ENCODE data around the gene NGFR.
"Not testable (repeated sequence)": the region's sequence is repeated elsewhere in the genome, so short reads cannot be mapped to it uniquely, and the experiment has no call there.

The NGFR gene

DNA sequence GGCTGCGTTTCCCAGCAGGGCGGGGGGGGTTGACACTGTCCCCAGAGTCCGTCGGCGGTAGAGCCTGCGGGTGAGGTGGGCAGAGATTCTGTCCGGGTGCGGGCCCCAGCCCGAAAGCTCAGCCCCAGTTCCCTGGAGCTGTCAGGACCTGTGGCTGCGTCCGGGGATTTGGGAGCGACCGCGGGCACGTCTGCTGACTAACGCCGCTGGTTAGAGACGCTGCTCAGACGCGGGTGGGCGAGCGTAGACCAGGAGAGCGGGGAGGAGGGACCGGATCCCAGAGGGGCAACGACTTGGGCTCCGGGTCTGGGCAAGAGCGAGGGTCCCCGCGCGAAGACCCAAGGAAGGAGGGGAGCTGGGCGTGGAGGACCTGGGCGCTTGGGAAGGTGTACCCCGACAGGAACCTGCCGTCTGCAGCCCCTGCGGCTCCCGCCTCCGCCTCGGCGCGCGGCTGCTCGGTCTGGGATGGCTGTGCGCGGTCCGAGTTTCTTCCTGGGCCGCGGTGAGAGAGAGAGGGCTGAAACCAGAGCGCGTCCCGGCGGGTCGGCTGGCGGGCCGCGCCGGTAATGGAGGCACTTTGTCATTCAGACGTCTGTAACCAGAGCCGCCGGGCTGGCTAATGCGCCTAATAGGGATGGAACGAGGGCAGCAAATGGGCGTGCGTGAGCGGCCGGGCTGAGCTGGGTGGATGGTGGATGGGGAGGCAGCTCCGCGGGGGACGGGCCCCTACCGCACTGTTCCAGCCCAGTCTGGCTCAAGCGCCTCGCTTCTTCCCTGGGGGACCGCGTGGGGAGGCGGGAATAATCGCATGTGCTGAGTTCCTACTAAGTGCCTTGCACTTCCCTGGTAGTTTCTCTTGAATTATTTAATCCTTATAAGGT, 2.3 kb downstream of the NGFR start:
- Mint-ChIP-seq H3K27me3 (peaks cover 64% of the 10 kb centered on the region), H3K36me3 (ENCODE audit: low read depth) (no peaks in the 10 kb centered on the region), H3K9me3 (no peaks in the 10 kb centered on the region), H3K4me1 (peaks cover 22% of the 10 kb centered on the region), H3K4me3 (peak overlapping the region; percentile 57), H3K27ac (no peak overlapping the region)
- no peak for DNase-seq
- no peak for ATAC-seq

- Mint-ChIP-seq H3K9me3 (no peaks in the 10 kb centered on the region), H3K36me3 (ENCODE audit: low read depth) (no peaks in the 10 kb centered on the region), H3K4me3 (no peak overlapping the region), H3K27ac (no peak overlapping the region), H3K4me1 (peaks cover 22% of the 10 kb centered on the region), H3K27me3 (peaks cover 70% of the 10 kb centered on the region)
- no peak for DNase-seq
- ATAC-seq: no peak
Observed at GRCh38 chr17:49498029-49498615, 3.0 kb downstream of the NGFR start.

DNA sequence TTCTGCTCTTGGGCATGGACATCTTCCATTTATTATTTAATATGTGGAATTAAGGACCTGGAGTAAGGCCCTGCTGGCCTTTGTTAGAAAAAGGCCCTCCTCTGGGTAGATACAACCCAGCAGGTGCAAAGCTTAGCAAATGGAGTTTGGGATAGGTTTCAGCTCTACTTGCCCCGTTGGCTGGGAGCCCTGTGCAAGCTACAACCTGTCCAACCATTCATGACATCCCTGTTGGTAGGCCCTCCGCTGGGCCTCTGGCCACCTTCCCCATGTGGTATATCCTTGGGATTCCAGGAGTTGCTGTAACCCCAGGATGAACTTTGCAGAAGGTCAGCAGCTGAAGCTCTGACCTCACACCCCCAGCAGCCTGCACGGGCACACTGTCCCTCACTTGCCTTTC, 6.4 kb downstream of the NGFR start:
- Mint-ChIP-seq H3K9me3 (no peaks in the 10 kb centered on the region), H3K4me1 (peaks cover 11% of the 10 kb centered on the region), H3K27me3 (peaks cover 74% of the 10 kb centered on the region), H3K4me3 (no peak overlapping the region), H3K36me3 (ENCODE audit: low read depth) (no peaks in the 10 kb centered on the region), H3K27ac (no peak overlapping the region)
- DNase-seq (no peak), ATAC-seq (no peak)

- H3K9me3 Mint-ChIP-seq: no peaks in the 10 kb centered on the region
- H3K36me3 Mint-ChIP-seq (ENCODE audit: low read depth): no peaks in the 10 kb centered on the region
- H3K4me1 Mint-ChIP-seq: peaks cover 7% of the 10 kb centered on the region
- H3K27me3 Mint-ChIP-seq: peaks cover 75% of the 10 kb centered on the region
- DNase-seq: no peak
- no peak overlapping the region for H3K4me3 Mint-ChIP-seq
- no peak for ATAC-seq
- H3K27ac Mint-ChIP-seq: no peak overlapping the region
Observed at GRCh38 chr17:49502254-49502653, 7.2 kb downstream of the NGFR start.

- not testable (repeated sequence) for ATAC-seq; H3K4me3 Mint-ChIP-seq; H3K4me1 Mint-ChIP-seq; H3K27ac Mint-ChIP-seq; H3K9me3 Mint-ChIP-seq; H3K36me3 Mint-ChIP-seq (ENCODE audit: low read depth); DNase-seq
- peaks cover 72% of the 10 kb centered on the region for H3K27me3 Mint-ChIP-seq
Observed at GRCh38 chr17:49502680-49503079, 7.6 kb downstream of the NGFR start.

GRCh38 chr17:49504369-49504768, 9.3 kb downstream of the NGFR start:
- no peak for ATAC-seq
- DNase-seq: no peak
- Mint-ChIP-seq H3K27ac (no peak overlapping the region), H3K27me3 (peaks cover 58% of the 10 kb centered on the region), H3K4me3 (no peak overlapping the region), H3K4me1 (no peaks in the 10 kb centered on the region), H3K9me3 (no peaks in the 10 kb centered on the region), H3K36me3 (ENCODE audit: low read depth) (no peaks in the 10 kb centered on the region)

DNA sequence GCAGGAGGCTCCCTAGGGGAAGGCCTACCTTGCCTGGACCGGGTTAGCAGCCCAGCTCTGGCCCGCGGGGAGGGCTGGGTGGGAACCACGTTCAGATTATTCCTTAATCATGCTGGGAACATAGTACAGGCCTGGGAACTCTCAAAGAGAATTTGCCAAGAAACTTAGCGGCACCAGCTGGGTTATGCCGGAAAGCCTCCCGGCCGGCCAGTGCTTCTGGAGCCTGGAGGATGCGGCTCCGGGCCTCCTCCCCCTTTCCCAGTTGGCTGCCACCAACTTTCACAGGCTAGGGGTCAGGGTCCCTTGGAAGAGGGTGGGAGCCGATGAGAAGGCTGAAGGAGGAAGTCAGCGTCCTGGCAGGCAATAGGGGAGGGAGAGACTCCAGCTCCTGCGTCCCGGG, 10.8 kb downstream of the NGFR start:
- Mint-ChIP-seq H3K9me3 (no peaks in the 10 kb centered on the region), H3K27ac (no peak overlapping the region), H3K4me3 (no peak overlapping the region), H3K4me1 (no peaks in the 10 kb centered on the region), H3K36me3 (ENCODE audit: low read depth) (no peaks in the 10 kb centered on the region), H3K27me3 (peaks cover 47% of the 10 kb centered on the region)
- ATAC-seq (no peak), DNase-seq (no peak)

GRCh38 chr17:49506282-49506681, 11.2 kb downstream of the NGFR start:
- H3K27ac Mint-ChIP-seq: no peak overlapping the region
- DNase-seq: no peak
- no peaks in the 10 kb centered on the region for H3K4me1 Mint-ChIP-seq
- H3K9me3 Mint-ChIP-seq: no peaks in the 10 kb centered on the region
- H3K4me3 Mint-ChIP-seq: no peak overlapping the region
- ATAC-seq: no peak
- peaks cover 44% of the 10 kb centered on the region for H3K27me3 Mint-ChIP-seq
- H3K36me3 Mint-ChIP-seq (ENCODE audit: low read depth): no peaks in the 10 kb centered on the region

DNA sequence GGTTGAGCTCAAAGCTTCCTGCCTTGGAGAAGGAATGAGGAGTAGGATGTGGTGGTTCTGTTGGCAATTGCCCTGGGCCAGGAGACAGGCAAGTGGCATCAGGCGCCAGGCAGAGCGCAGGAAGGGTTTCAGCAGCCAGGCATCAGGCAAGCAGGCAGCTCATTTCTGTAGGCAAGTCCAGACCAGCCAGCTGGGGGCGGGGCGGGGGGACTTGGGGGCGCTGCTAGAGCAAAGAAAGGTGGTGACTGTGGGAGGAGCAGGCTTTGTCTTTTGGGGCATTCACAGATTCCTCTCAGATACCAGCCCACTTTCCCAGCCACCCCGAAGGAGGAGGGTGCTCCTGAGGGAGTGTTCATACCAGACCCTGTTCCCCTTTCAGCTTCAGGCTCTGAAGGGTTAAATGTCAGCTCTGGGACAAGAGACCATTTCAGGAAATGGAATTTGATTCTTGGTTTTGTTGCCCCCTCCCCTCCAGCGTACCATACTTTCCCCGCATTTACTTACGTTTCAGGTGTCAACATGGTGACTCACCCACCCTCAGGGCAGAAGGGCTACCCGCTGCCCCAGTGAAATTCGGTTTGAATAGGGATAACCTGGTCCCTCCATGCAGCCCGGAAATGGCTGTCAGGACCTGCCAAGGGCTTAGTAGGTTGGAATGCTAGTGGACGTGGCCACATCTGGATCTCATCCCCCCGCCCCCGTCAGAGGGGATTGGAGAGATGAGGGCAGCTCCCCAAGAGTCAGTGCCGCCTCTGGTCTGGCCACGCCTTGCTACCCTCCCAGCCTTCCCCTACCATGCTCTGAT, 13.2 kb downstream of the NGFR start:
- H3K4me3 Mint-ChIP-seq: no peak overlapping the region
- no peaks in the 10 kb centered on the region for H3K9me3 Mint-ChIP-seq
- H3K27ac Mint-ChIP-seq: no peak overlapping the region
- H3K27me3 Mint-ChIP-seq: peaks cover 28% of the 10 kb centered on the region
- no peaks in the 10 kb centered on the region for H3K4me1 Mint-ChIP-seq
- ATAC-seq (no peak), DNase-seq (no peak)
- H3K36me3 Mint-ChIP-seq (ENCODE audit: low read depth): no peaks in the 10 kb centered on the region

DNA sequence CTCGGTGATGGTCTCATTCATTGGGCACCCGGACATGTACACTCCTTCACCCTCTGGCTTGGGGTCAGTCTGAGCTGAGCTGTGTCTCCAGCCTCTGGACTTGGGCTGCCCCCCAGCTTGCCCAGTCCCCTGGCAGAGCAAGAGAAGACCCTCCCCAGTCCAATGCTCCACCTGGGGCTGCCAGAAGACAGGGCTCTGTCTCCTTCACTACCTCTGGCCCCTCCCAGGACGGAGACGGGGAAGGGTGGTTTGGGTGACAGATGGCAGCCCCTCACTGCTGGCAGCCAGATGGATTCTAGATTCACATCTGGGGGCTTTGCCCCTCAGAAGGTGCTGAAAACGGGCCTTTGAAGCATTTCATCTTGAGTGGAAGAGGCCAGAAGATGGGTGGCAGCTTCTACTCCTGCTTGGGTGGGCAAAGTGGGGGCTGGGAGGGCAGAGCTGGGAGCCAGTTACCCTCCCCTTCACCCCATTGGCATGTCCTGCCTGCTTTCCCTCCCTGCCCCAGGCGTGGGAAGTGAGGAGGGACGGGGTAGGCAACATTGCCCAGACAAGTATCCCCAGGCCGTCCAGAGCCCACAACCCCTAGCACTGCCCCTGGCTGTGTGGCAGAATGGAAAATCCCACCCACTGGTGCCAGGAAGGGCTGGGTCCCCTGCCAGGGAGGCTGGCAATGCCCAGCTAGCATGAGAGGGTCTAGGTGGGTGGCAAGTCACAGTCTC, 13.9 kb downstream of the NGFR start:
- H3K27me3 Mint-ChIP-seq: peaks cover 22% of the 10 kb centered on the region
- H3K4me1 Mint-ChIP-seq: no peaks in the 10 kb centered on the region
- ATAC-seq (no peak), DNase-seq (no peak)
- no peak overlapping the region for H3K27ac Mint-ChIP-seq
- H3K9me3 Mint-ChIP-seq: no peaks in the 10 kb centered on the region
- H3K36me3 Mint-ChIP-seq (ENCODE audit: low read depth): no peaks in the 10 kb centered on the region
- no peak overlapping the region for H3K4me3 Mint-ChIP-seq

- H3K4me3 Mint-ChIP-seq: no peak overlapping the region
- no peaks in the 10 kb centered on the region for H3K9me3 Mint-ChIP-seq
- peaks cover 19% of the 10 kb centered on the region for H3K27me3 Mint-ChIP-seq
- DNase-seq (no peak), ATAC-seq (no peak)
- no peaks in the 10 kb centered on the region for H3K36me3 Mint-ChIP-seq (ENCODE audit: low read depth)
- H3K27ac Mint-ChIP-seq: no peak overlapping the region
- H3K4me1 Mint-ChIP-seq: no peaks in the 10 kb centered on the region
Observed at GRCh38 chr17:49509588-49509917, 14.5 kb downstream of the NGFR start.

DNA sequence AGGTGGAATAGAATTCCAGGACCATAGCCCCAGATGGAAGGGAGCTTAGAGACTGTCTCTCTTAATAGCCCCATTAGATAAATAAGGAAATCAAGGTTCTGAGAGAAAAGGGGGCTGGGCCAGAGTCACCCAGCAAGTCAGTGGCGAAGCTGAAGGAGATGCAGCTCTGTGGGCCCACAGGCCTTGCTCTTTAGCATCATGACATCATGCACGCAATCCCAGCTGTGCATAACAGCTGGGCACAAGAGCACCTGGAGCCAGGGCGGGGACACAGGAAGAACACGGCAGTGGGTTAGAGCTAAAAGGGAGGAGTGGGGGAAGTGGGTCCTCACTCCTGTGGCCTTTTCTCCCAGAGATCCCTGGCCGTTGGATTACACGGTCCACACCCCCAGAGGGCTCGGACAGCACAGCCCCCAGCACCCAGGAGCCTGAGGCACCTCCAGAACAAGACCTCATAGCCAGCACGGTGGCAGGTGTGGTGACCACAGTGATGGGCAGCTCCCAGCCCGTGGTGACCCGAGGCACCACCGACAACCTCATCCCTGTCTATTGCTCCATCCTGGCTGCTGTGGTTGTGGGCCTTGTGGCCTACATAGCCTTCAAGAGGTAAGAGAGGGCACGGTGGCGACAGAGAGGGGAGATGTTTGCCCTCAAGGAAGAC, 15.1 kb downstream of the NGFR start:
- H3K4me1 Mint-ChIP-seq: peaks cover 2% of the 10 kb centered on the region
- DNase-seq (no peak), ATAC-seq (no peak)
- H3K9me3 Mint-ChIP-seq: no peaks in the 10 kb centered on the region
- peaks cover 16% of the 10 kb centered on the region for H3K27me3 Mint-ChIP-seq
- H3K4me3 Mint-ChIP-seq: no peak overlapping the region
- no peaks in the 10 kb centered on the region for H3K36me3 Mint-ChIP-seq (ENCODE audit: low read depth)
- no peak overlapping the region for H3K27ac Mint-ChIP-seq

- no peak for DNase-seq
- Mint-ChIP-seq H3K36me3 (ENCODE audit: low read depth) (no peaks in the 10 kb centered on the region), H3K27me3 (peaks cover 11% of the 10 kb centered on the region), H3K27ac (no peak overlapping the region), H3K4me1 (peaks cover 2% of the 10 kb centered on the region), H3K4me3 (no peak overlapping the region), H3K9me3 (no peaks in the 10 kb centered on the region)
- ATAC-seq: no peak
Observed at GRCh38 chr17:49510720-49511110, 15.6 kb downstream of the NGFR start.

DNA sequence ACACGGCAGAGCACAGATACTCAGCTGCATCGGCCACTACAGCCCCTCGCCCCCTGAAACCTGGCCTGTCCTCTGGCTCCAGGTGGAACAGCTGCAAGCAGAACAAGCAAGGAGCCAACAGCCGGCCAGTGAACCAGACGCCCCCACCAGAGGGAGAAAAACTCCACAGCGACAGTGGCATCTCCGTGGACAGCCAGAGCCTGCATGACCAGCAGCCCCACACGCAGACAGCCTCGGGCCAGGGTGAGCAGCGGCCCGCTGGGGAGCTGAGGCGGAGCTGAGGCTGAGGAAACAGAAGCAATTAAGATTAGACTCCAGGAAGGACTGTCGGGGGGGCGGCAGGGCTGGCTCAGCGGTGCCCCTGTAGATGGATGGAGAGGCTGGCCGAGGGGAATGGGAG, 16.7 kb downstream of the NGFR start:
- no peak overlapping the region for H3K27ac Mint-ChIP-seq
- no peak overlapping the region for H3K4me3 Mint-ChIP-seq
- H3K9me3 Mint-ChIP-seq: no peaks in the 10 kb centered on the region

More for the DNA sequence above, 16.7 kb downstream of the NGFR start:
- DNase-seq (no peak), ATAC-seq (no peak)
- Mint-ChIP-seq H3K4me1 (peaks cover 2% of the 10 kb centered on the region), H3K36me3 (ENCODE audit: low read depth) (no peaks in the 10 kb centered on the region), H3K27me3 (peaks cover 9% of the 10 kb centered on the region)

Data from activated naive CD8-positive, alpha-beta T cell treated with anti-CD3 and anti-CD28 coated beads, Interleukin-2, amount 50 U/mL, for 24 hours (primary cell).